IPS-18c (cell line): ENCODE data around the gene ATP5PB.

Experiments used
- H3K4me3 ChIP-seq: 2 replicates; pipeline ENCODE4 v1.7.0; 2013; ENCODE audit warnings: low read depth, mild to moderate bottlenecking, low read length, moderate library complexity; ENCODE audit not compliant: insufficient read depth
- H3K9me3 ChIP-seq: one replicate; pipeline ENCODE4 v1.6.1; 2013; ENCODE audit warnings: mild to moderate bottlenecking, low read length, moderate library complexity; ENCODE audit not compliant: control insufficient read depth, insufficient read depth

Gene ATP5PB

DNA sequence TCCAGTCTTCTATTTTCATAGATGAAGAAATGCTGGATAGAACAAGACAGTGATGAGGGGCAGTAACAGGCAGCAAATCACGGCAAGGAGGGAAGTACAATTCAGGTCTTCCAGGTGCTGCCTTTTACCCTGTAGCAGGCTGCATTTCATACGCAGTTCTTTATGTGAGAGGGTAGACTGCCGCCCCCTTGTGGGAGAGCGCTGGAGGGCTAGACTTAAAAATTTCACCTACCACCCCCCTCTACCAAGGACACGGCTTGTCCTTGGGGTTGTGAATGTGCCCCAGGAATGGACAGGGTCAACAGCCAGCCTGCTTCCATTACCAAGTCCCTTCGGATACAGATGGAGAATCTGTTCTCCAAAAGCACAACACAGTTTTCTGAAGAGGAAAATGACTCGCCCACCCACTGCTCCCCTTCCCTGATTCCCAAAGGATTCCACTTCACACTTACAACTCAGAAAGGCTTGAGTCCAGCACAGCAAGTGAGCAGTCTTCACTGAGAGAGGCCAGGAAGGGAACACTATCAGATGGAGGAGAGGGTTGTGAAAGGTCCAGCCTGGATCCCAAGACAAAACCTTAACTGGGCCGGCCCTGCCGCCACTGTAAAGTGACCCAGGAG is 7.6 kb upstream of the ATP5PB start:
- H3K9me3 ChIP-seq = no peaks in the 10 kb centered on the region

DNA sequence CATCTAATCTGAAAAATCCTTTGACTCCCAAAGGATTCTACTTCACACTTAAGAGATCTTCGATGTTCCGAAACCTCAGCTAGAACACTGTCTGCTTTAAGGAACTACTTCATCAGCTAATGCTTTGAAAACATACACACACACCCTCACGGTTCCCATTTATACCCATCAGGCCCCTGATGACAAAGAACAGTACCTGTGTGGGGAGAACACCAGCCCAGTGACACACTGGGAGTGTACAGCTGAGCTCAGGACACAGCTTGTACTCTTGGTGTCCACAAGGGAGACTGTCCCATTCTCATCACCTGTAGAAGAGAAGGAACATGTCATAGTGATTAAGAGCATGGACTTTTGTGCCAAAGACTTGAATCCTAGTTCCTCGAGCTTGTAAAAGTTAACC is 6.8 kb upstream of the ATP5PB start:
- H3K9me3 ChIP-seq = no peaks in the 10 kb centered on the region
- no peak overlapping the region for H3K4me3 ChIP-seq

More for the DNA sequence above, 7.6 kb upstream of the ATP5PB start:
- no peak overlapping the region for H3K4me3 ChIP-seq

DNA sequence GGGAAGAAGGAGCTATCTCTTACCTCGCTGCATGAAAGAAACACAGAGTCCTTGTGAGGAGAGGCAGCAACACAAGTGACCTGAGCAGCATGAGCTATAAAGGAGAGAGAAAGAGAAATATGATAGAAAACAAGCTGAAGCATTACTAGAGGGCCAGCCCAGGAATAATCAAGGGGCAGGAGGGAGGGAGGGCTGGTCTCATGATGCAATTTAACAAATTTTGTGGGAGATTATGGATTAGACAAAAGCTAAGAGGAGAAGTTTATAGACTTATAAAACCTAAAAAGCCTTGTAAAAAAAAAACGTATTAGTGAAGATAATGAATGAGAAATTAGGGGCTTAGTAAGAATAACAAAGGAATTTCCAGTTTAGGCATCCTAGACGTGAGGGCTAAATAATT is 5.2 kb upstream of the ATP5PB start:
- Histone ChIP-seq H3K4me3 (no peak overlapping the region), H3K9me3 (no peaks in the 10 kb centered on the region)

DNA sequence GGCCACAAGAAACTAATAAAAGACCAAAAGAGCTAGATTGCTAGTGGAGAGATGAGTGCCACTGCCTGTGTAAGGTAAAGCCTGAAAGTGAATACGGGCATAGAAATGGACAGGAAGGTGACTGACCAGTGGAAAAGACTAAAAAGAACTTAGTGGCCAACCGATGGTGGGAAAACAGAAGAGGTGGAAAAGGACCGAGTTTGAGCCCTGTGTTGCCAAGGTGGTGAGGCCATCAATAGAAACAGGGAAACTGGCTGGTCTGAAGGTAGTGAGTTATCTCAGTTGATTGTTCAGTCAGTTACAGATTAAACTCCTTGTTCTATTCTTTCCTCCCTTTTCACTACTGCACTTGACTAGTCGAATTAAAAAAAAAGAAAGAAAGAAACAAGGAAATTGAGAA is 2.7 kb upstream of the ATP5PB start:
- Histone ChIP-seq H3K4me3 (no peak overlapping the region), H3K9me3 (no peaks in the 10 kb centered on the region)

DNA sequence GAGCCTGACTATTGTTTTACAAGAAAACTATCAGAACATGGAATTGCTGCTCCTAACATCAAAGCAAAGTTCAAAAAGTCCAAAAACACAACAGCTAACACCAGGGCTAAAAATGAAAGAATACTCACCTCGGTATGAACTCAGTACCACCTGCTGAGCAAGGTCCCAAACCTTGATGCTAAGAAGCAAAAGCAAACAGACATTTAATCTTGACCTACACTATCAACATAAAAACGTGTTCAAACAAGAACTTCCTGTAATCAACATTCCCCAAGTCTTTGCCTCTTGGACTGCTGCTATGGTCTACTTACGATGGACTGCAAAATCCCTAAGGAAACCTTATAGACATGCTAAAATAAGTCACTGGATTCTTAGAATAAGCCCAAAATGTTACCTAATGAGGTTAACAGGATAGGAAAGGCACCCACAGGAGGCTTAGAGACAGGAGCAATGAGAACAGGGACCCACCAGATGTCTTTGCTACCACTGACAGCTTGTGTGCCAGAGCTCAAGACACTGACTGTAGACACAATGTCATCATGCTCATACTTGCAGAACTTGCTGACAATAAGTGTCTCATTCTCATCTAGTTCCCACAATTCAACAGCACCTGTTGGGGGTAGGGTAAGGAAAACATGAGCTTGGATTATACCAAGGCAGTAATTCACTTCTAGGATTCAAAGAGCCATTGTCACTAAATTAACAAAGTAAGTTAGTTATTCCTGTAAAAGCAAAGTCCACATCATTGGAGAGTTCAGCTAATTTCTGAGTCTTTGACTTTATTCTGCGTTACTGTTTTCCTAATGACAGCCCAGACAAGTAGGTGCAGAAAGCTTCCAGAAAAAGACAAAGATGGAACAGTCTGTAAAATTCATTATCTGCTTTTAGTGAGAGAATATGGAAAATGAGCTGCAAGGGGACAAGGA is 2.0 kb upstream of the ATP5PB start:
- no peaks in the 10 kb centered on the region for H3K9me3 ChIP-seq

DNA sequence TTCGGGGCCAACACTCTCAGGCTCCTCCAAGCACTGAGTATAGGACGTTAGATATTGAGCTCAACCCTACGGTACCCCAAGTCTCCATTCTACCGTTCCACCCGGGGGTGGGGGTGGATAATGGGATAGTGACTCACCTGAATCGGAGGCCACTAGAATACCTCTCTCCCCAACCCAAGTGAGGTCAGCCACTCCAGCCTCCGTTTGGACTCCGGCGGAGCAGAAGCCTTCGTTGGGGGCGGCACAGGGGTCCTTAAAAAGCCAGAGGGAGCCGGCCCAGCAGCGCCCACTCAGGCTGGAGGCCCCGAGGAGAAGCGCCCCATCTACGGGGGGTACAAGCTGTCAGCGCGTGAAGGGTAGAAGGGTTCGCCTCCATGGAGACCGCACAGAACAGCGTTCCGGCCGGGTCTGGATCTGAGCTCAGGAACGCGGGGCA is 764 bp upstream of the ATP5PB start:
- no peaks in the 10 kb centered on the region for H3K9me3 ChIP-seq
- H3K4me3 ChIP-seq = peak overlapping the region; percentile 69

More for the DNA sequence above, 2.0 kb upstream of the ATP5PB start:
- H3K4me3 ChIP-seq = no peak overlapping the region

DNA sequence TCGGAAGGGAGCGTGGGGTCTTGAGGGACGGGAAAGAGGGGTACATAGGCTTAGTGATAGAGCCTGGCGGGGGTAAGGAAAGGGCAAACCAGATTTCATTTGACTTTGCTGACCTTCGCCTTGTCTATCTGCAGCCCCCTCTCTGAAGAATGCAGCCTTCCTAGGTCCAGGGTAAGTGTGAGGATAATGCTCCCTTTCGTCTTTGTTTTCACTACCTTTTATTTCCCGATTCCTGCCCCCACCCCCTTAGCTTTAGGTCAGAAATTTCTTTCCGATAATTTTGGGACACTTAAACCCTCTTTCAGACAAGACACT is 396 bp downstream of the ATP5PB start:
- H3K4me3 ChIP-seq = peak overlapping the region; percentile 83
- H3K9me3 ChIP-seq = no peaks in the 10 kb centered on the region

DNA sequence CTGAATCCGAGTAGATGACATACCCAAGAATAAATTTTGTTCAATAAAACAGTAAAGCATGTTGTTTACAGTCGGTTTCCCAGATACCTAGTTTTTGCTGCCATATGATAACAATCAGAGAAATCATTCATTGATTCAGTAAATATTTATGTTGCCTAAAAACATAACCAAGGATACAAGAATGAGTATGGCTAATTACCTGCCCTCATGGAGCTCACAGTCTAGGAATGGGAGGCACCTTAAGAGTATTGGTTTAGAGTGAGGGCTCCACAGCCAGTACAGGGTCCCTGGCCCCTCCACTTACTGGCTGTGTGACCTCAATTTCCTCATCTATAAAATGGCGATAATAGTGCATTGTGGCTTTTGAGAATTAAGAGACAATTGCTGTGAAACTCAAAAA is 921 bp downstream of the ATP5PB start:
- H3K4me3 ChIP-seq = peak overlapping the region; percentile 83
- H3K9me3 ChIP-seq = no peaks in the 10 kb centered on the region

DNA sequence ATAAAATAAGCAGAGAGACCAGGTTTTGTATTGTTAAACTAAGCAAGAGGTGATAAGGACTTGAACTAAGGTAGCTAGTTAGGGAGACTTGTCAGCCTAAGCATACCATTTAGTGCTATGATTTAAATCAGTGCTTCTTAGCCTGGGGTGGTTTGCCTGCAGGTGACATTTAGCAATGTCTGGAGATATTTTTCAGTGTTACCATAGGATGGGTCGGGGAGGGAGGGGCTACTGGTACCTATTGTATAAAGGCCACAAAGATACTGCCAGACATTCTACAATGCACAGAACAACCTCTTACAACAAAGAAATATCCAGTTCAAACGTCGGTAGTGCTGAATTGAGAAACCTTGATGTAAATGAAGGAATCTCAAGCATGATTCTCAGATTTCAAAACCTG is 3.3 kb downstream of the ATP5PB start:
- H3K4me3 ChIP-seq = no peak overlapping the region
- no peaks in the 10 kb centered on the region for H3K9me3 ChIP-seq

DNA sequence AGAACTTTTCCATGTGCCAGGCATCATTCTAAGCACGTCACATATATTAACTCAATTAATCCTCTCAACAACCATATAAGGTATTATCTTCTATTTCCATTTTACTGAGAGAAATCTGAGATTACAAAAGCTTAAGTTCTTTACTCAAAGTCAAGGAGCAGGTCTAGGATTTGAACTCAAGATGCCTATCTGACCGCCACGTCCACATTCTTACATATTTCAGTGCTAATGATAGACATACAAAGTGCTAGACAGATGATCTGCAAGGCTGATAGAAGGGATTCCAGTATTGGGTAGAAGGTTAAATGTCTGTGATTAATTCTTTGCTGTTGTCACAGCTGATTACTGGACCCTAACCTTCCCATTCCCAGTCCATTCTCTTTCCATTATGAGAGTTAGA is 4.4 kb downstream of the ATP5PB start:
- H3K4me3 ChIP-seq = no peak overlapping the region
- H3K9me3 ChIP-seq = no peaks in the 10 kb centered on the region

DNA sequence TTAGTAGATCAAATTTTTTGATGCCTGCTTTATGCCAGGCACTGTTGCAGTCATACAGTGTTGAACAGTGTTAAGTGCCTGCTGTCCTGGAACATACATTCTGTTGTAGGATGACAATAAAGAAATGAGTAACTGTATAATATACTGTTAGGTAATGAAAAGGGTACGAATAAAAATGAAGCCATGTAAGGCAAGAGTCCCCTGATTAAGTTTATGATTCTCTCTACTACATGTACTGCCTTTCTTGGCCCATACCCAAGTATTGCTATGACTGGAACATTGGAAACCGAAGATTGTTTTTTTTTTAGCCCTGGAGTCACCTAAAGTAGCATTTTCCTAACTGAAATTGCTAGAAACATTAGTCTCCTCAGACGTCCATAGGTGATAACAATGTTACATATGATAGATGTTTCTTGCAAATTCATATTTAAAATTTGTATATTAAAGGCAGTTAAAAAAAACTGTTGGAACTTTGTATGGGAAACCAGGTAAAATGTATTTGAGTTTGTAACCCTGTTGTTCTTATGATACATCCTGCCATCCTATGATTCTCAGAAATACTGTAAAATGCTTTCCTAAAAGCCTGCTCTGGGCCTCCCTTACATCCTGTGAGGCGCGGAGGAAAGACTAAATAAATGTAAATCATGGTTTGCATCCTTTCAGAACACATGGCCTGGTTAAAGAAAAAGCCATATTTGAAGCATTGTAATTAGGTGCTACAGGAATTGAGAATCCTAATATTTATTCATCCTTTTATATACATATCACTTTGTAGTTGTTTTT is 5.8 kb downstream of the ATP5PB start:
- H3K4me3 ChIP-seq = no peak overlapping the region
- no peaks in the 10 kb centered on the region for H3K9me3 ChIP-seq

DNA sequence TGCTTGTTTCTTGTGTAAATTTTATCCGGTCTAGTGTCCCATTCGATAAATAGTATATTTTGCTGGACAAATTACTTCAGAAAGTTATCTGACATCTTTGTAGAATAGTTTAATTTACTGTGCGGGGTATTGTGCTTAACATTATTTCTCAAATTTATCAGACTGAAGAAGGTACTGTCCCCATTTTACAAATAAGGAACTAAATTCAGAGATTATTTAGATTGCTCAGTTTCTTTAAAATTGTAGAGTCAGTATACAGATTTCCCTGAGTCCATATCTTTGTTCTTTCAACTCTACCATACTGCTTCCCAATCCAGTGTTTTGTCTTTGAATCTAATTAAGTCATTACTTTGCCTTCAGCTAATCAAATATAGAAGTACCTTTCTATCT is 6.4 kb downstream of the ATP5PB start:
- no peaks in the 10 kb centered on the region for H3K9me3 ChIP-seq
- no peak overlapping the region for H3K4me3 ChIP-seq

DNA sequence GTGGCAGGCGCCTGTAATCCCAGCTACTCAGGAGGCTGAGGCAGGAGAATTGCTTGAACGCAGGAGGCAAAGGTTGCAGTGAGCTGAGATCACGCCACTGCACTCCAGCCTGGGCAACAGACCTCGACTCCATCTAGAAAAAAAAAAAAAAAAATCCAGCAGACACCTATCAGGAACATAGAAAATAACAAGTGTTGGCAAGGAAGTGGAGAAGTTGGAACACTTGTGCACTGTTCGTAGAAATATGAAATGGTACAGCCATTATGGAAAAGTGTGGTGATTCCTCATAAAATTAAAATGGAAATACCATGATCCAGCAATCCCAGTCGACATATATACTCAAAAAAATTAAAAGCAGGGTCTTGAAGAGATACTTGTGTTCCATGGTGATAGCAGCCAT is 12.5 kb downstream of the ATP5PB start:
- Histone ChIP-seq H3K9me3 (no peaks in the 10 kb centered on the region), H3K4me3 (no peak overlapping the region)

DNA sequence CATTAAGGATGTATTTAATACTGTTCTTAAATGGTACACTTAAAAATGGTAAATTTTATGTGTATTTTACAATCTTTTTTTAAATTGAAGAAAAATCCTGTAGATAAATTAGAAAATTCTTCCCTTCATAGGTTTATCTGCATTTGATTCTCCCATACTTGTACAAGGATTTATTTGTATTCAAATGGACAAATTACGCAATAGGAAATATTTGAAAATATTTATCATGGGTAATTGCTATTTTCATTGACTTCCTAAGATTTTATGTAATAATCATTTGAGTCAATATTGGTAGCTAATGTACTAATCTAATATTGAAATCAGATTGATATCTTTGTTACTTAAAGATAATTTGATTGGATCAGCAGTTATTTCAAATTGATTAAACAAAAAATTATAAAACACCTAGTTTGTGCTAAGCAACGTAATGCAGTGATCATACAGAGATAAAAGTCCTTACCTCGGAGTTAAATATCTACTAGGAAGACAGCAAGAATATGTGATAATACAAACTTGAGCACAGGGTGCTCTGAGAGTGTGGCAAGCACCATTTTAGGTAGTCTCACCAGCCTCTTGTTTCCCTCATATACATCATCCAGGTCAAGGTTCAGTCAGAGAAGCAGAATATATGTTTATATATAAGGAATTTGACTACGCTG is 13.2 kb downstream of the ATP5PB start:
- Histone ChIP-seq H3K4me3 (no peak overlapping the region), H3K9me3 (no peaks in the 10 kb centered on the region)

DNA sequence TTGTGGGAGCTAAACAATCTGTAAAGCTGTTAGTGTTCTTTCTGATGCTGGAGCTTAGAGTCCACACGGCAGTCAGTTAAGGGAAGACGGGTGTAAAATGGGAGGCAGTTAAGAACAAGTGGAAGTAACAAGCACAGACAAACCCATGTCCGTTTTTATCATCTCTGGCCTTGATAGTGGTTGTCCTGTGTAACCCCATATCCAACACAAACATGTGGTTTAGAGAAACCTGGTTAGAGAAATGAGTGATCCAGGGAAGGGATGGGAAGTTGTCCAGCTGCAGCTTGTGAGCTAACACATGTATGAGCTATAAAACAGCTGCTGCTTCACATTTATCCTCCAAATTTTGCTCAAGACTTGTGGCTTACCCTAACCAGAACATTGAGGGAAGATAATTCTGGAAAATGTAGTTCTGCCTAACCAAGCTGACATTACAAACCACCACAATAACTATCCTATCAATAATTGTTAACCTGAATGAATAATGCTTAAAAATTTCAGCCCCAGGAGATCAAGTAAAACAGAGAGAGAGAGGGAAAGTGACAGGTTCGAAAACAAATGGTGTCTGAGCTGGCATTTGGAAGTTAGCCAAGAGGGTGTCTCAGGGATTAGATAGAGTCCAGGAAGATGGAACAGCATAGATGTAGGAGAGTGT is 13.9 kb downstream of the ATP5PB start:
- Histone ChIP-seq H3K4me3 (no peak overlapping the region), H3K9me3 (no peaks in the 10 kb centered on the region)

DNA sequence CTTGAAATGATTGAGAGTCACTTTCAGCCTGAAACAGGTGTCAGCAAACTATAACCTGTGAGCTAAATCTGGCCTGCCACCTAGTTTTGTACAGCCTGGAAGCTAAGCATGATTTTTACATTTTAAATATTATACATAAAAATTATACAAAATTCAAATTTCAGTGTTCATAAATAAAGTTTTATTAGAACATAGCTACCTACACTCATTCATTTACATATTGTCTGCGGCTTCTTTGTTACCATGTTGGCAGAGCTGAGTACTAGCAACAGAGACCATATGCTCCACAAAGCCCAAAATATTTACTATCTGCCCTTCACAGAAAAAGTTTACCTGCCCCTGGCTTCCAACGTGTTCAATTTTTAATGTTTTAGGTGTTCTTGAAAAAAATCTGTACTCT is 16.5 kb downstream of the ATP5PB start:
- Histone ChIP-seq H3K9me3 (no peaks in the 10 kb centered on the region), H3K4me3 (no peak overlapping the region)

DNA sequence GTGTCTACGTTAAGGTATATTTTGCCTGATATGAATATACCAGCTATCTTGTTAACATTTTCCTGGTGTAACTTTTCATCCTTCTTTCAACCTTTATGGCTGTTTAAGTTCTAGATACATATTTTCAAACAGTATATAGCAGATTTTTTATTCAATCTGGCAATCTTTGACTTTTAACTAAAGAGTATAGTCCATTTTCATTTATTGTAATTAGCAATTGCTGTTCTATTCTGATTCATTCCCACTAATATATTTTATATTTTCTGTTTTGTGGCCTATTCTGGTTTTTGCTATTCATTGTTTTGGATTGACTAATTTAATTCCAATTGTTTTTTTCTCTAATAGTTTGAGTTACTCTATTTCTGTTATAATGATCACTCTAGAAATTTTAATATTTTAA is 17.2 kb downstream of the ATP5PB start:
- Histone ChIP-seq H3K4me3 (no peak overlapping the region), H3K9me3 (no peaks in the 10 kb centered on the region)
